ENCODE data around the gene PNMA8B.
"Not testable (repeated sequence)": the region's sequence is repeated elsewhere in the genome, so short reads cannot be mapped to it uniquely, and the experiment has no call there.

PNMA8B gene

DNA sequence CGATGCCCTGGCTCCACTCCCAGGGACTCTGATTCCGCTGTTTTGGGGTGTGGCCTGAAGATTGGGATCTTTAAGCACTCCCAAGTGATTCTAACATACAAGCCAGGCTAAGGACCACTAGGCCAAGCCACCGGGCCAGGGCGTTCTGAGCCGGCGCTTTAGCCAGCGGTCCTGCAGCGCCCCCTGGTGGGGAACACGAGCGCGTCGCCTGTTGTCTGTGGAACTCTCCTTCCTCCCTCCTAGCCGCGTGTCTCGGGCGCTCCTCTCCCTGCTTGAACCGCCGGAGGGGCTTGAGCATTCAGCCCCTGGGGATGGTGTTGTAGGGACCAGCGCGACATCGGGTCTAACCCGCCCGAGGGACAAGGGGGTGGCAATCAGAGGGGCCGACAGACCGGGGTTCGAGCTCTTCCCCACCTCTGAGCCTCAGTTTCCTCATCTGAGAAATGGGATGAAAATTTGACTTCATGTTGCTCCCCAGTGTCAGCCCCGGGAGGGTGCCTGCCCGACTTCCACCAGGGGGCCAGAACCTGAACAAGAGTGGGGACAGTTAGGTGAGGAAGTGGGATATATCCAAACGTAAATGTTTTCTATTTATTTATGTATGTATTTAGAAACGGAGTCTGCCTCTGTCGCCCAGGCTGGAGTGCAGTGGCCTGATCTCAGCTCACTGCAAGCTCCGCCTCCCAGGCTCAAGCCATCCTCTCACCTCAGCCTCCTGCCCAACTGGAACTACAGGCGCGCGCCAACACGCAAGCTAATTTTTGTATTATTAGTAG lies 18.0 kb upstream of the PNMA8B start:
- DNase-seq (ENCODE audit: low read depth): peak; percentile 84

DNA sequence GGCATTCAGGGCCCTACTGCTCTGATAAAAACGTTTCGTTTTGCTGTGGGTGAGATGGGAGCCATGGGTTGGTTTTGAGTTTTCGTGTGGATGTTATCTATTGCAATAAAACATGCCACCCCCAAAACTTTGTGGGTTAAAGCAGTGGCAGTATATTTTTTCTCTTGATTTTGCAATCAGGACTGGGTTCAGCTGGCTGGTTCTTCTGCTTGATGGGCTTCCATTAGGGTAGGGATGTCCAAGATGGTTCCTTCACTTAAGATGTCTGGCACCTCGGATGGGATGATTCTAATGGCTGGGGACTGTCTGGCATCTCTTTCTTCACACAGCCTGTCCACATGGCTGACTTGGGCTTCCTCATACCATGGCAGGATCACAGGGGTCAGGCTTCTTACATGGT lies 15.6 kb upstream of the PNMA8B start:
- no peak for DNase-seq (ENCODE audit: low read depth)

DNA sequence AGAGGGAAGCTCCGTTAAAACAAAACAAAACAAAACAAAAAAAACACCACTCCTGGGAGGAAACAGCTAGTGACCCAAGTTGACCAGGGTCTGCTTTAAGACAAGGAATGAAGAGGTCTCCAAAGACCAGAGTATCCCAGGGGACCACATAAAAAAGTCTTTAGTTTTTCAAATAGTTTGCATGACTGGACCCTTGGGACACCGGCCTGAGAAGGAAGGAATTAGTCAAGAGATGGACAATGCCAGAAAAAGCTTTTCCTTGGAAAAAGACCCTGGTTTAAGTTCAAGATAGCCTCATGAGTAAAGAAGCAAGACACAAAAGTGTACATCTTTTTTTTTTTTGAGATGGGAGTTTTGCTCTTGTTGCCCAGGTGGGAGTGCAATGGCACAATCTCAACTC lies 12.5 kb upstream of the PNMA8B start:
- DNase-seq (ENCODE audit: low read depth): no peak

GRCh38 chr19:46503848-46504453 lies 8.3 kb upstream of the PNMA8B start:
- no peak for DNase-seq (ENCODE audit: low read depth)

GRCh38 chr19:46502891-46503290 lies 7.2 kb upstream of the PNMA8B start:
- DNase-seq (ENCODE audit: low read depth): no peak

DNA sequence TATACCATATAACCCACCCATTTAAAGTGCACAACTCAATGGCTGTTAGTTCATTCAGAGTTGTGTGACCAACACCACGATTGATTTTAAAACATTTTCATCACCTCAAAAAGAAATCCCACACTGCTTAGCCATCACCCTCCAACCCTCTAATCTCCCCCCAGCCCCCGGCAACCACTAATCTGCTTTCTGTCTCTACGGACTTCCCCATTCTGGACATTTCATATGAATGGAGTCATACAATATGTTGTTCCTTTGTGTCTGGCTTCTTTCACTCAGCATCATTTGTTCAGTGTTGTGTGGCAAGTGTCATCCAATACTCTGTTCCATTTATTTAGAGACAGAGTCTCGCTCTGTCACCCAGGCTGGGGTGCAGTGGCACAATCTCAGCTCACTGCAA lies 4.0 kb upstream of the PNMA8B start:
- no peak for DNase-seq (ENCODE audit: low read depth)

- no peak for DNase-seq (ENCODE audit: low read depth)
Observed at GRCh38 chr19:46497773-46498172, 2.1 kb upstream of the PNMA8B start.

DNA sequence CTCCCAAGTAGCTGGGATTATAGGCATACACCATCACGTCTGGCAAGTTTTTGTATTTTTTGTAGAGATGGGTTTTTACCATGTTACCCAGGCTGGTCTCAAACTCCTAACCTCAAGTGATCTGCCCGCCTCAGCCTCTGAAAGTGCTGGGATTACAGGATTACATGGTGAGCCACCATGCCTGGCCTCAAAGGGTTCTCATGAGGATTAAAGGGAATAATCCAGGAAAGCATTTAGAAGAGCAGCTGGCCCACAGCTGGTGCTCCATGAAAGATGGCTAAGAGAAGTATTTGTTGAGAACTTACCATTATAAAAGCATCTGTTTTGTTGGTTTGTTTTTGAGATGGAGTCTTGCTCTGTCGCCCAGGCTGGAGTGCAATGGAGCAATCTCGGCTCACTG lies 1.2 kb upstream of the PNMA8B start:
- DNase-seq (ENCODE audit: low read depth): not testable (repeated sequence)

GRCh38 chr19:46496304-46496703 lies 637 bp upstream of the PNMA8B start:
- DNase-seq (ENCODE audit: low read depth): no peak

- DNase-seq (ENCODE audit: low read depth): no peak
Observed at GRCh38 chr19:46494941-46495785, 504 bp downstream of the PNMA8B start.

- no peak for DNase-seq (ENCODE audit: low read depth)
Observed at GRCh38 chr19:46494146-46494940, 1.3 kb downstream of the PNMA8B start.

DNA sequence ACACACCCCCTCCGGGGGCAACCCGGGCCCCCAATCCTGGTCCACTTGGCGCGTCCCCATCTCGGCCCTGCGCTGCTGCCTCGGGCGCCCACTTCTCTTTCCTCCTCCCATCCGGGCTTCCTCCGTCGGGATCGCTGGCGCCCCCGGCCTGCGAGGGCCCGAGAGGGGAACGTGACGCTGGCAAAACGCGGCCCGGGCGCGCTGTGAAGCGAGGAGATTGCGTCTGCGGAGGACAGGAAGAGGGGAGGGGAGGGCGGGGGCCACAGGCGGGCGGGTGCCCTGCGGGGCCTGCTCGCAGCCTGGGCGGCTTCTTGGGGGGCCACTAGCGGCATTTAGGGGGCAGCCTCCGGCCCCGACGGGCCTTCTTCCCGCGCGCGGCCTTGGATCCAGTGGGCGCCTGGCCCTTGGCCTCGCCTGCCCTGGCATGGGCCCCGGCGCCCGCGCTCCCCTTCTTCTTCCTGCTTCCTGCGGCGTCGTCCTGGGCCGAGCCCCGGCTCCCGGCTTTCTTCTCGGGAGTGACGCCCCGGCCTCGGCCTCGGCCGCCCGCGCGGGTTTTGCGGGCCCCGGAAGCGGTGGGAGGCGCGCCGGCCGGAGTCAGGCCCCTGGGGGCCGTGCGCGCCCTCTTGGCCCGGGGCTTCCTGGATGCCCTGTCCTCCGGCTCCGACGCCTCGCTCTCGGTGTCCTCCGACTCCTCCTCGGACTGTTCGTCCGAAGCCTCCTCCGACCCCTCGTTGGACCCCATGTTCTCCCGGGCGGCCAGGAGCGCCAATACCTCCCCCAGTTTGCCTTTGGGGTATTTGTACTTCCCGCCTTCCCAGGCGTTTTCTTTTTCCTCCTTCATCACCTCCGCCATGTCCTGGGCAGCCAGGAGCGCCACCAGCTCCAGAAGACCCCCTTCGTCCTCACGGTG lies 2.2 kb downstream of the PNMA8B start:
- DNase-seq (ENCODE audit: low read depth): peak; percentile 26

DNA sequence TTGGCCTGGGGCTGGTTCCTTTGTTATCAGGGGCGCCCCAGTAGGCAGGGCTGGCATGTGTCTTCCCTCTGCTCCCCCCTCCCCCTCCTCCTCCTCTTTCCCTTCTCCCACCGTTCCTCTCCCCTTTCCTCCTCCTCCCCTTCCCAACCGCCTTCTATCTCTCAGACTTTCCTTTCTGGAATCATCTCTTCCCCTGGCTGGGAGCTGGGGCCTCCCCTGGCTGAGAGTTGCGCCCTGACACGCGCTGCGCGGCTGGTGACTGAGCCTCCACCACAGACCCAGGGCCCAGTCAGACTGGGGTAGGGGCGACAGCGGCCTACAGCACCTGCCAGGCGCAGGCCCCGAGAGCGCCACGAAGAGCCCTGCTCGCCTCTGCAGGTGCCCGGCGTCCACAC lies 2.8 kb downstream of the PNMA8B start:
- DNase-seq (ENCODE audit: low read depth): no peak

DNA sequence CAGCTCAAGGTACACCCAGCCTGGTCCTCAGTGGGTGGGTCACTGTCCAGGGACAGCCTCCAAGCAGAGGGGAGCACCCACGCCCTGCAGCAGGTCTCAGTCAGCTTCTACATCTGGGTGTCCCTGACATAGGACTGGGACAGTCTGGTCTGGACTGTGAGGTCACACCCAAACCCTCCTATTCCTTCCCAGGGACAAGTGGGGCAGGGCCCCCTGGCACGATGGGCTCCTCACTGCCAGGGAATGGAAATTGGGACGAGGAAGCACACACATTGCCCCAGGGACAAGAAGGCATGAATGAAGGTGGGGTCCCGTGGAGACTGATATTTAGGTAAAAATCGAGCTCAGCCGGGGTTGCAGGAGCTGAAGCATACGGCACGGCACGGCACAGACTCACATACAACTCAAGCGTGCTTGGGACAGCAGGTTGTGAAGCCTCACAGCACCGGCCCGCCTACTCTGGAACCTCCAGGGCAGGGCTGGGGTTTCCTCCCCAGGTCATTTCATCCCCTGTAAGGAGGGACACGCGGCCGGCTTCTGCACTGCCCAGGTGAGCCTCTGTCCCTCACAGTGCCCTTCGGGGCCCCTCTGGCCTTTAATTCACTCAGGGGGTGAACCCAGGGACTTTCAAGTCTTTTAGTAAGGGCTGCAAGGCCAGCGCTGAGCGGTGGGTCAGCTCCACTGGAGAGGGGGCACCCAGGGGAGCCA lies 3.5 kb downstream of the PNMA8B start:
- DNase-seq (ENCODE audit: low read depth): no peak

DNA sequence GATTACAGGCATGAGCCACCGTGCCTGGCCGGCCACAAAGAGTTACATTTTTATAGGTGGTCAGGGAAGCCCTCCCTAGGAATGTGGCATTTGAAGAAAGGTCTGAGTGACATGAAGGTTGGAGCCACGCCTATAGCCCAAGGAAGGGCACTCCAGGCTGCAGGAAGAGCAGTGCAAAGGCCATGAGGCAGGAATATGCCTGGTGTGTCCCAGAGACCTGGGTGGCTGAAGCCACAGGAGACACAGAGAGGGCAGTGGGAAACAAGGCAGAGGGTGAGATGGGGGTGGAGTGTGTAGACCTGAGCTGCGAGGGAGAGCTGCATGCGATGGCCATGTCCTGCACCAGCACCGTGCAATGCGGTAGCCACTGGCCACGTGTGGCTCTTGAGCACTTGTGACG lies 4.9 kb downstream of the PNMA8B start:
- DNase-seq (ENCODE audit: low read depth): no peak

GRCh38 chr19:46489445-46490272 lies 6.0 kb downstream of the PNMA8B start:
- no peak for DNase-seq (ENCODE audit: low read depth)

DNA sequence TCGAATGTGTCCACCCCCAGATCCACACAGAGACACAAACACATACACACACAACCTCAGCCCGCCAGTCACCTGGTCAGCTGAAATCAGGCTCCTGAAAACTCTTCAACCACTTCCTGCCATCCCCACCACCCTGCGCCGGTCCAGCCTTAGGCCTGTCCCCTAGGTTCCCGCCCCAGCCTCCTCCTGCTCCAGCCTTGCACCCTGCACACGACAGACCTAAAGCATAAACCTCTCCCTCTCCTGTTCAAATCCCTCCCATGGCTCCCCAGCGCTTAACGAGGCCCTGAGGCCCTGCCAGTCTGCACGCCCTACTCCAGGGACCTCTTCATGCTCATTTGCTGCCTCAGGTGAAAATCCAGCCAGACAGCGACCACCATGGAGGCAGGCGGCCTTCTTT lies 7.1 kb downstream of the PNMA8B start:
- no peak for DNase-seq (ENCODE audit: low read depth)

- DNase-seq (ENCODE audit: low read depth): peak; percentile 76
Observed at GRCh38 chr19:46487802-46488445, 7.7 kb downstream of the PNMA8B start.

DNA sequence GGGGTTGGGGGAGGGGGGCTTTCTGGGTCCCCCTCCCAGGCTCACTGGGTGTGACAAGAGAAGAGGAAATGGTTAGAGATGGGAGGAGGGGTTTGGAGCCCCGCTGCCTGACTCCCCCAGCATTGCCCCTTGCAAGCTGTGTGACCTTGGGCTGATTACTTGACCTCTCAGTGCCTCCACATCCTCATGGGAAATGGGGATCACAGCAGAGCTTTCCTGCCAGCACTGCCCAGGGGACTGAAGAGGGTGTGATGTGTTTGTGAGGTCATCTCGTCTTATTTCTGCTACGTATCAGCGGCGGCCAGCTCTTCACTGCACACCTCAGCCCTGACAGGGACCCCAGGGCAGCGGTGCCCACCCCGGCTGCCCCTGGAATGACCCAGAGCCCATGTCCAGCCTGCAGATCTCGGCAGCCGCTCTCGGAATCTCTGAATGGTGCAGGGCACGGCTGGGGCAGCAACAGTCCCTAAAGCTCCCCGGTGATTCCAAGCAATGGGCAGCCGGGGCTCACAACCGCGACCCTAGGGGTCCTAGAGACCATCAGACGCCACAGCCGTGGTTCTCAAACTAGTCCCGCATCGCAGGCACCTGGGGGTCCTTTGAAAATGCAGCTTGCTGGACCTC lies 8.4 kb downstream of the PNMA8B start:
- DNase-seq (ENCODE audit: low read depth): no peak
